Osteoblast (primary cell): Measurements from ENCODE around the gene CHCHD3. TPM values are rescaled to one million over a fixed set of nuclear protein-coding genes. Genes with fewer than 3 reads are reported as not detected.

Experiments
- DNase-seq: peaks from one replicate; pipeline ENCODE4 v3.0.0; 2011; ENCODE audit warnings: low spot score, mixed read lengths; ENCODE audit not compliant: insufficient read length; ENCODE audit errors: missing footprints
- H2AFZ ChIP-seq: 2 replicates; pipeline ENCODE4 v1.6.0; 2011; ENCODE audit warnings: mild to moderate bottlenecking, low read length
- H3K27ac ChIP-seq: 2 replicates; pipeline ENCODE4 v1.5.1; 2011; ENCODE audit warnings: mild to moderate bottlenecking, low read depth, low read length, moderate library complexity
- H3K27me3 ChIP-seq: 2 replicates; pipeline ENCODE4 v1.6.0; 2012; ENCODE audit warnings: mild to moderate bottlenecking, control low read depth, inconsistent platforms, low read length, moderate library complexity; ENCODE audit not compliant: insufficient read depth
- H3K36me3 ChIP-seq: 2 replicates; pipeline ENCODE4 v1.5.1; 2011; ENCODE audit warnings: mild to moderate bottlenecking, low read length, control low read depth, moderate library complexity; ENCODE audit not compliant: insufficient read depth
- H3K4me1 ChIP-seq: 2 replicates; pipeline ENCODE4 v1.5.1; 2011; ENCODE audit warnings: mild to moderate bottlenecking, low read length, control low read depth, moderate library complexity; ENCODE audit not compliant: insufficient read depth
- H3K4me2 ChIP-seq: 2 replicates; pipeline ENCODE4 v1.6.0; 2011; ENCODE audit warnings: mild to moderate bottlenecking, low read length; ENCODE audit not compliant: insufficient read depth
- H3K4me3 ChIP-seq: fragments of 200-600 bp; sonication (generic); 3 replicates; pipeline ENCODE4 v1.5.1; 2012; ENCODE audit warnings: mild to moderate bottlenecking, low read length, inconsistent platforms; ENCODE audit not compliant: insufficient read depth
- H3K79me2 ChIP-seq: 2 replicates; pipeline ENCODE4 v1.6.0; 2012; ENCODE audit warnings: mild to moderate bottlenecking, low read length, control low read depth, inconsistent platforms; ENCODE audit not compliant: insufficient read depth
- H3K9me3 ChIP-seq: 2 replicates; pipeline ENCODE4 v1.5.1; 2011; ENCODE audit warnings: low read depth, low read length, control low read depth
- H4K20me1 ChIP-seq: 2 replicates; pipeline ENCODE4 v1.6.0; 2012; ENCODE audit warnings: mild to moderate bottlenecking, low read length, control low read depth; ENCODE audit not compliant: insufficient read depth
- total RNA-seq: library from RNA; depleted of rRNA; stranded (reverse); fragments of >200 nt; gene quantifications from 2 replicates; pipeline ENCODE4 v1.2.3, GENCODE V29; 2012
- TF ChIP-seq, protein P1 (sequence below): IDR thresholded peaks from 2 replicates; pipeline ENCODE4 v1.5.1; 2011; ENCODE audit warnings: mild to moderate bottlenecking, low read depth, low read length, moderate library complexity; ENCODE audit errors: extremely low read depth

CHCHD3 gene
- total RNA-seq, 1 donor = 89.8 TPM

GRCh38 chr7:132871419-132871818 lies 210.5 kb downstream of the CHCHD3 start:
- Histone ChIP-seq H3K4me3 (no peak overlapping the region), H3K36me3 (no peaks in the 10 kb centered on the region), H3K79me2 (no peaks in the 10 kb centered on the region), H3K4me2 (no peak overlapping the region), H3K9me3 (no peaks in the 10 kb centered on the region), H2AFZ (no peak overlapping the region), H4K20me1 (peaks cover 2% of the 10 kb centered on the region), H3K4me1 (no peaks in the 10 kb centered on the region), H3K27ac (no peak overlapping the region), H3K27me3 (no peaks in the 10 kb centered on the region)
- TF ChIP-seq, protein P1, sequence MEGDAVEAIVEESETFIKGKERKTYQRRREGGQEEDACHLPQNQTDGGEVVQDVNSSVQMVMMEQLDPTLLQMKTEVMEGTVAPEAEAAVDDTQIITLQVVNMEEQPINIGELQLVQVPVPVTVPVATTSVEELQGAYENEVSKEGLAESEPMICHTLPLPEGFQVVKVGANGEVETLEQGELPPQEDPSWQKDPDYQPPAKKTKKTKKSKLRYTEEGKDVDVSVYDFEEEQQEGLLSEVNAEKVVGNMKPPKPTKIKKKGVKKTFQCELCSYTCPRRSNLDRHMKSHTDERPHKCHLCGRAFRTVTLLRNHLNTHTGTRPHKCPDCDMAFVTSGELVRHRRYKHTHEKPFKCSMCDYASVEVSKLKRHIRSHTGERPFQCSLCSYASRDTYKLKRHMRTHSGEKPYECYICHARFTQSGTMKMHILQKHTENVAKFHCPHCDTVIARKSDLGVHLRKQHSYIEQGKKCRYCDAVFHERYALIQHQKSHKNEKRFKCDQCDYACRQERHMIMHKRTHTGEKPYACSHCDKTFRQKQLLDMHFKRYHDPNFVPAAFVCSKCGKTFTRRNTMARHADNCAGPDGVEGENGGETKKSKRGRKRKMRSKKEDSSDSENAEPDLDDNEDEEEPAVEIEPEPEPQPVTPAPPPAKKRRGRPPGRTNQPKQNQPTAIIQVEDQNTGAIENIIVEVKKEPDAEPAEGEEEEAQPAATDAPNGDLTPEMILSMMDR = no peak
- no peak for DNase-seq

DNA sequence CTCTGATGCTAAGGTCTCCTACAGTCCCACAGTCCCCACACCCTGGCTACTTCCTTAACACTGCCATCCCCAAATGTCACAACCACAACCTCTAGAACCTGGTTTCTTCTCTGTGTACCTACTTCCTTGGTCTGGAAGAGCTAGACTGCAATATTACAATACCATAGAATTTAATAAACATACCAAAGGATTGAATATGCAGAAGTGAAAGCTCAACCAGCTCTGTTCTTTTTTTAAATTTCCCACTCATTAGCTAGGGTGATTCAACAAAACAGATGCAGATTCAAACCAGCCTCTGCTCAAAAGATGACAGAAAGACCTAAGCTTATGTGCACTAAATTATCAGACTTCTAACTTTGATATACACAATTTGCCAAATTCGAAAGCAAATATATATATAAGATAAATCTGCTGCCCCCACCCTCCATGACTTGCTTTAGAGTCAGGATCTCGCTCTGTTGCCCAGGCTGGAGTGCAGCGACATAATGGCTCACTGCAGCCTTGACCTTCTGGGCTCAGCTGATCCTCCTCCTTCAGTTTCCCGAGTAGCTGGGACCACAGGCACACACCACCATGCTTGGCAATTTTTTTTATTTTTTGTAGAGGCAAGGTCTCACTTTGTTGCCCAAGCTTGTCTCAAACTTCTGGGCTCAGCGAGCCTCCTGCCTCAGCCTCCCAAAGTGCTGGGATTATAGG lies 212.6 kb downstream of the CHCHD3 start:
- Histone ChIP-seq H3K79me2 (no peaks in the 10 kb centered on the region), H3K4me2 (no peak overlapping the region), H4K20me1 (no peaks in the 10 kb centered on the region), H3K27ac (no peak overlapping the region), H3K36me3 (no peaks in the 10 kb centered on the region), H3K4me3 (no peak overlapping the region), H3K4me1 (no peaks in the 10 kb centered on the region), H3K9me3 (no peaks in the 10 kb centered on the region), H3K27me3 (no peaks in the 10 kb centered on the region), H2AFZ (no peak overlapping the region)
- TF ChIP-seq, protein P1 = no peak
- DNase-seq = no peak

DNA sequence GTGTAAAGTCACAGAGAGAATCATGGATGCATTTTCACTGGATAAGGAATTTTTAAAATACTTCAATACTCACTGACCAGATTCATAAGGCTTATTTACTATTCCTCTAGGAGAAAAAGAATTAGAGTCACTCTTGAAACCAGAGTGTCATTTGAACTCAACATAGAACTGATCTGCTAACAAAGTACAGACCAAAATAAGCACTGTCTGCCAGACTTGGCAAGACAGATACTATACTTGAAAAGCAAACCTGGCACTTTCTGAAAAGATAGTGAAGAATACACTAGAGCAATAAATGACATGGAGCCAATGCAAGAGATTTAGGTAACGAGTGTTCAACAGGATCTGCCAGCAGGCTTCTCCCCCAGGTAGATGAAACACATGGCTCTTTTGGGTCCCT lies 215.3 kb downstream of the CHCHD3 start:
- Histone ChIP-seq H3K4me1 (no peaks in the 10 kb centered on the region), H3K4me2 (no peak overlapping the region), H3K27me3 (no peaks in the 10 kb centered on the region), H3K36me3 (no peaks in the 10 kb centered on the region), H3K79me2 (no peaks in the 10 kb centered on the region), H3K9me3 (no peaks in the 10 kb centered on the region), H2AFZ (no peak overlapping the region), H3K4me3 (no peak overlapping the region), H3K27ac (no peak overlapping the region), H4K20me1 (no peaks in the 10 kb centered on the region)
- DNase-seq = no peak
- TF ChIP-seq, protein P1 = no peak

GRCh38 chr7:132866144-132866531 lies 215.8 kb downstream of the CHCHD3 start:
- H2AFZ ChIP-seq = no peak overlapping the region
- TF ChIP-seq, protein P1 = no peak
- no peaks in the 10 kb centered on the region for H3K36me3 ChIP-seq
- H3K4me1 ChIP-seq = no peaks in the 10 kb centered on the region
- H3K9me3 ChIP-seq = no peaks in the 10 kb centered on the region
- no peaks in the 10 kb centered on the region for H3K27me3 ChIP-seq
- H4K20me1 ChIP-seq = no peaks in the 10 kb centered on the region
- H3K4me3 ChIP-seq = no peak overlapping the region
- no peaks in the 10 kb centered on the region for H3K79me2 ChIP-seq
- no peak overlapping the region for H3K27ac ChIP-seq
- no peak for DNase-seq
- no peak overlapping the region for H3K4me2 ChIP-seq
